ENCODE results near the gene POU3F3.
A peak's percentile ranks its signal among the peaks of the same experiment; 100 is the strongest.

POU3F3 gene

GRCh38 chr2:104860451-104860790, 6.5 kb downstream of the POU3F3 start:
- Histone ChIP-seq H3K36me3 (ENCODE audit: control insufficient read depth in 2 of 2, insufficient read depth in 1 of 2, low read length in 2 of 2) (peaks cover 6 to 8% of the 10 kb centered on the region in 2 experiments), H3K4me3 (ENCODE audit: low read depth, low read length) (no peak overlapping the region), H3K4me1 (ENCODE audit: control insufficient read depth, insufficient read depth, low read length) (peaks cover 2% of the 10 kb centered on the region; the same call in 1 of the 2 replicates), H3K9me3 (ENCODE audit: control insufficient read depth, insufficient read depth, low read depth, low read length) (no peaks in the 10 kb centered on the region), H3K27ac (ENCODE audit: extremely low read depth, low read depth, low read length) (no peak overlapping the region)
- TF ChIP-seq ZNF362 (tag by site-specific recombination; IDR thresholded peaks at IDR 0.05) (peak; percentile 77; the same call in 1 of the 2 replicates), HIC1 (tag by site-specific recombination; IDR thresholded peaks at IDR 0.05) (no peak)
- ChIA-PET POLR2A (interaction anchor here (0.7 kb wide), 3 partner anchors 16 to 180 kb away, joined by 3 to 11 read pairs (median 4); no protein-coding TSS in a partner anchor), CTCF (interaction anchor here (0.5 to 2.8 kb wide), 2 partner anchors 11 to 1359 kb away, joined by 3 to 15 read pairs; no protein-coding TSS in a partner anchor)

- Histone ChIP-seq H3K27ac (ENCODE audit: extremely low read depth, low read depth, low read length) (peak overlapping the region; percentile 51; the same call in 1 of the 2 replicates), H3K4me1 (ENCODE audit: control insufficient read depth, insufficient read depth, low read length) (peaks cover 2% of the 10 kb centered on the region; the same call in 1 of the 2 replicates), H3K36me3 (ENCODE audit: control insufficient read depth in 2 of 2, insufficient read depth in 1 of 2, low read length in 2 of 2) (peaks cover 2 to 8% of the 10 kb centered on the region in 2 experiments), H3K9me3 (ENCODE audit: control insufficient read depth, insufficient read depth, low read depth, low read length) (no peaks in the 10 kb centered on the region), H3K4me3 (ENCODE audit: low read depth, low read length) (peak overlapping the region; percentile 51)
- ChIA-PET POLR2A (interaction anchor here (1.6 kb wide), 1 partner anchor 8 kb away, joined by 7 read pairs; the partner anchor contains the start of gene POU3F3), CTCF (interaction anchor here (2.8 kb wide), 1 partner anchor 12 kb away, joined by 15 read pairs; no protein-coding TSS in a partner anchor)
- TF ChIP-seq ZNF624 (tag by site-specific recombination; IDR thresholded peaks at IDR 0.05), result no peak
- no peak for TF ChIP-seq ZNF302 (tag by site-specific recombination; IDR thresholded peaks at IDR 0.05; ENCODE audit: low read depth)
- TF ChIP-seq BCL6B (tag by site-specific recombination; IDR thresholded peaks at IDR 0.05), result no peak
- peak; percentile 49; the same call in 1 of the 2 replicates for TF ChIP-seq SCRT2 (tag by site-specific recombination; IDR thresholded peaks at IDR 0.05)
- no peak for TF ChIP-seq ZNF138 (tag by site-specific recombination; IDR thresholded peaks at IDR 0.05; ENCODE audit: borderline replicate concordance)
- no peak for TF ChIP-seq ZNF280D (tag by site-specific recombination; IDR thresholded peaks at IDR 0.05)
- TF ChIP-seq ZNF654 (tag by site-specific recombination; IDR thresholded peaks at IDR 0.05; ENCODE audit: low read depth), result no peak
- TF ChIP-seq TRIM28 (IDR thresholded peaks at IDR 0.05; ENCODE audit: borderline replicate concordance, low read length), result no peak
- TF ChIP-seq SP7 (tag by site-specific recombination; IDR thresholded peaks at IDR 0.05), result no peak
- TF ChIP-seq ZNF335 (tag by site-specific recombination; conservative IDR thresholded peaks at IDR 0.05), result peak; percentile 28; the same call in 1 of the 2 replicates
- no peak for TF ChIP-seq ZNF626 (tag by site-specific recombination; IDR thresholded peaks at IDR 0.05)
Measured at GRCh38 chr2:104861351-104862057, 7.6 kb downstream of the POU3F3 start.

Measured in HEK293 (cell line).